Fibroblast of villous mesenchyme (primary cell): ENCODE data around the gene CLCN5. TPM values are rescaled to one million over a fixed set of nuclear protein-coding genes. Genes with fewer than 3 reads are reported as not detected.

Experiments
- DNase-seq: peaks from one replicate; pipeline ENCODE4 v3.0.0-alpha.2; 2010; ENCODE audit warnings: low read depth
- H3K4me3 ChIP-seq: 2 replicates; pipeline ENCODE4 v1.5.1; 2011; ENCODE audit warnings: low read depth, mild to moderate bottlenecking, low read length
- total RNA-seq: library from RNA; depleted of rRNA; stranded (reverse); fragments of >200 nt; gene quantifications from 2 replicates; pipeline ENCODE4 v1.2.3, GENCODE V29; 2012
- TF ChIP-seq, protein P1 (sequence below): IDR thresholded peaks from 2 replicates; pipeline ENCODE4 v1.5.1; 2012; ENCODE audit warnings: low read depth, mild to moderate bottlenecking, low read length; ENCODE audit not compliant: insufficient read depth

CLCN5 gene
- total RNA-seq, 1 donor, result 12.5 TPM

DNA sequence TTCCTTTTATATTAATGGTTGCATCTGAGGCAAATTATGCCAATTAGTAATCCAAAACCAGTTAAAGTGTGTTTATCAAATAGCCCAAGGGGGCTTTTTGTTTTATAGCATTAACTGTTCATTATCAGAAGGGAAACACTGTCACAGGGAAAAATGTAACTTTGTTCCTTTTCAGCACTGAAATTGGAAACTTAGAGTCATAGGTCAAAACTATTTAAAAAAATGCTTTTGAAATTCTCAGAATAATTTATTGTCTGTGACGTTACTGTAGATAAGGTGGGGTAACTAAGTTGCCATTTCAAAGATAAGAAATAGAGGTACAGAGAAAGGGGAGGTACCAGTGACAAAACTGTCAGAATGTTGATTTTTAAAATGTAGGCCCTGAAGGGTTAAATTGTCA is 149.1 kb downstream of the CLCN5 start:
- TF ChIP-seq, protein P1, sequence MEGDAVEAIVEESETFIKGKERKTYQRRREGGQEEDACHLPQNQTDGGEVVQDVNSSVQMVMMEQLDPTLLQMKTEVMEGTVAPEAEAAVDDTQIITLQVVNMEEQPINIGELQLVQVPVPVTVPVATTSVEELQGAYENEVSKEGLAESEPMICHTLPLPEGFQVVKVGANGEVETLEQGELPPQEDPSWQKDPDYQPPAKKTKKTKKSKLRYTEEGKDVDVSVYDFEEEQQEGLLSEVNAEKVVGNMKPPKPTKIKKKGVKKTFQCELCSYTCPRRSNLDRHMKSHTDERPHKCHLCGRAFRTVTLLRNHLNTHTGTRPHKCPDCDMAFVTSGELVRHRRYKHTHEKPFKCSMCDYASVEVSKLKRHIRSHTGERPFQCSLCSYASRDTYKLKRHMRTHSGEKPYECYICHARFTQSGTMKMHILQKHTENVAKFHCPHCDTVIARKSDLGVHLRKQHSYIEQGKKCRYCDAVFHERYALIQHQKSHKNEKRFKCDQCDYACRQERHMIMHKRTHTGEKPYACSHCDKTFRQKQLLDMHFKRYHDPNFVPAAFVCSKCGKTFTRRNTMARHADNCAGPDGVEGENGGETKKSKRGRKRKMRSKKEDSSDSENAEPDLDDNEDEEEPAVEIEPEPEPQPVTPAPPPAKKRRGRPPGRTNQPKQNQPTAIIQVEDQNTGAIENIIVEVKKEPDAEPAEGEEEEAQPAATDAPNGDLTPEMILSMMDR, result no peak
- H3K4me3 ChIP-seq, result no peak overlapping the region
- DNase-seq, result no peak

DNA sequence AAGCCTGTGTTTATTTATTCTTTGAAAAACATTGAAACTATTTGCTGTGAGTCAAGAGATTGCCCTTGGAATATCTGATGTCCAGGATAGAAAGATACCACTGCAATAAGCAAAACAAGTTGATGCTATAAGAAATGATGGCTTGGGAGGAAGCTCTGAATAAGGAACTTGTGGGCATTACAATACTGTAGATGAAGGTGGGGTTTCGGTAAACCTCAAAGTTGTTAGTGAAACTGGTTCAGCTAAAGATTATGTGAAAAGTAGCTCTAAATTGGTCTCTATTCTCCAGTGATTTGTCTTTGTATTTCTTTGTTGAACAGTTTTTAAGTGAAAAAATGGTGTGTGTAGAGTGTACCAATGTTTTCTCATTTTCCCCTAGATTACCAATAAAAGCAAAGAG is 149.7 kb downstream of the CLCN5 start:
- DNase-seq, result no peak
- TF ChIP-seq, protein P1, result no peak
- H3K4me3 ChIP-seq, result no peak overlapping the region

DNA sequence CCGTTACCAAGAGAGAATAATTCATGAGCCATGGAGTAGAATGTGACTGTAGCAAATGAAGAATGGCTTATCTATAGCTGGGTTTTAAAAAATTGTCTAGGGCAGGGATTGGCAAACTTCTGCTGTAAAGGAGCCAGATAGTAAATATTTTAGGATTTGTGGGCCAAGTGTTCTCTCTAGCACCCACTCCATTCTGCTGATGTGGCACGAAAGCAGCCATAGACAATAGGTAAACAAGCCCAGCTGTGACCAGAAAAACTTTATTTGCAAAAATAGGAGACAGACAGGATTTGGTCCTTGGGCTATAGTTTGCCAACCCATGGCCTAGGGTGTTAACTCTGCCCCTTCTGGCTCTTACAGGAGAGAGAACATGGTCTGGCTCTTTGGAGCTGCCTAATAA is 151.2 kb downstream of the CLCN5 start:
- DNase-seq, result no peak
- TF ChIP-seq, protein P1, result no peak
- H3K4me3 ChIP-seq, result no peak overlapping the region

DNA sequence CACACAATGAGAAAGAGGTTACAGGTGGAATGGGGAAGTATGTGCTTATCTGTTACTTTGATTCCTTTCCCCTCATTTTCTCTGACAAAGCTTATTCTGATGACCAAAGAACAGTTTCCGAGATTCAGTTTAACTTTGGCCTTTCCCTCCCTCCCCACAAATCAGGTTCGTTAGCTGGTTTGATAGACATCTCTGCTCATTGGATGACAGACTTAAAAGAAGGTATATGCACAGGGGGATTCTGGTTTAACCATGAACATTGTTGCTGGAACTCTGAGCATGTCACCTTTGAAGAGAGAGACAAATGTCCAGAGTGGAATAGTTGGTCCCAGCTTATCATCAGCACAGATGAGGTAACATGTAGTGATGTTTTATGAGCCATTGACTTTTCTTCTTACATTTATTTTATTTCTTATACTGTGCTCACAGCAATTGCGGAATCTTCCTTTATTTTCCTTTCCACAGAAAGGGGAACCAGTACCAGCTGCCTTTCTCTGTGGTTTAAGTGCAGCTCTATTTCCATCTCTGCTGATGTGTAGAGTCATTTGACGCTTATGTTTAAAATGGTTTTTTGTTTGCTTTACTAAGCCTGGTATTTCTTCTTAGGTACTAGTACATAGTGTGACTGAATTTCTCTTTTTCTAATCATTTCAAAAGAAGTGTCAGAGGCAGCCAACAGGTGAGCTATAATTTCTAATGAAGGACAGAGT is 153.4 kb downstream of the CLCN5 start:
- no peak overlapping the region for H3K4me3 ChIP-seq
- TF ChIP-seq, protein P1, result no peak
- no peak for DNase-seq

DNA sequence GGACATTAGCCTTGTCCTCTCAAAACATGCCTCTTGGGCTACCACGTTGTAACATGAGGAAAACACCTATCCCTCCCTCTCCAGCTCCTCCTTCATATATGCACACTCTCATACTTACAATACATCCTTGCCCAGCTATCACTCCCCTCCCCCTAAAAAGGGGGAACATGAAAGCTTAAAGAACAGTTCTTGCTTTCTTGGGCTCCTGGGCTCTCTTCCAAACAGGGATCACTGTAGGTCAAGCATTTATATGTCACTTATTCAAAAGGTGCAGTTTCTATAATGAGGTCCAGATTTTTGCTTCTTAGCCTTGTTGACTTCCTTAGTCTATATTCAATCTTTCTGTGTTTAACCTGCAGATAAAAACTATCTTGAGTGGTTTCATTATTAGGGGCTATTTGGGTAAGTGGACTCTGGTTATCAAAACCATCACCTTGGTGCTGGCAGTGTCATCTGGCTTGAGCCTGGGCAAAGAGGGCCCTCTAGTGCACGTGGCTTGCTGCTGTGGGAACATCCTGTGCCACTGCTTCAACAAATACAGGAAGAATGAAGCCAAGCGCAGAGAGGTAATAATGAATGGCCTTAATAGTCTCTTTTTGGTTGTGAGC is 159.0 kb downstream of the CLCN5 start:
- H3K4me3 ChIP-seq, result no peak overlapping the region
- TF ChIP-seq, protein P1, result peak; percentile 34
- peak; percentile 19 for DNase-seq

DNA sequence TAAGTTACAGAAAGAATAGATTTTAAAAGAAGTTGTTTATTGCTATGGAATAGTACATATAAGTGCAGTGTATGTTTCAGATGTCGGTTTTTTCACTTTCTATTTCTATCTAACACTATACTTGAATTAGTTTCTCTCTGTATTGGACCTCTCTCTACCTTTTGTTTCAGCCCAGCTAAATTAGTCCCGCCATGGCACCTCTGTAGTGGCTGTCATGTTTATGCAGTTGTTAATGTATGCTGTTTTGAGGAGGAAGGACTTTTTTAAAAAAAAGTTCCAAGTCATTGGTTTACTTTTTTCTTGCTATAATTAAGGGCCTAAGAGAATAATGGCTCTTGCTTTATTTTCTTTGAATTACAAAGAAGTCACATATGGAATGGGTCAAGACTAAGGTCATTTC is 160.3 kb downstream of the CLCN5 start:
- H3K4me3 ChIP-seq, result no peak overlapping the region
- DNase-seq, result no peak
- TF ChIP-seq, protein P1, result no peak
